CD4-positive, alpha-beta T cell treated with Interleukin-1 beta for 1 hour (primary cell): ENCODE measurements around the gene ZNF184.
"Not testable (repeated sequence)": the region's sequence is repeated elsewhere in the genome, so short reads cannot be mapped to it uniquely, and the experiment has no call there.

Source experiments
- DNase-seq, 2 donors: peaks; one replicate each; pipeline ENCODE4 v3.0.0-alpha.2; 2020 to 2022

The ZNF184 gene

GRCh38 chr6:27478706-27479318 lies 5.9 kb upstream of the ZNF184 start:
- peak; percentile 93 to 96 for DNase-seq

GRCh38 chr6:27478141-27478705 lies 5.3 kb upstream of the ZNF184 start:
- DNase-seq: no peak

- DNase-seq: no peak
Measured at GRCh38 chr6:27477318-27478013, 4.6 kb upstream of the ZNF184 start.

- no peak for DNase-seq
Measured at GRCh38 chr6:27476090-27476489, 3.2 kb upstream of the ZNF184 start.

GRCh38 chr6:27474672-27475071 lies 1.8 kb upstream of the ZNF184 start:
- no peak for DNase-seq

- DNase-seq: no peak
Measured at GRCh38 chr6:27474172-27474465, 1.2 kb upstream of the ZNF184 start.

GRCh38 chr6:27472182-27472616 lies 706 bp downstream of the ZNF184 start:
- DNase-seq: peak; percentile 83 to 87

- no peak for DNase-seq
Measured at GRCh38 chr6:27471365-27472115, 1.4 kb downstream of the ZNF184 start.

- no peak for DNase-seq
Measured at GRCh38 chr6:27470023-27470422, 2.9 kb downstream of the ZNF184 start.

- no peak for DNase-seq
Measured at GRCh38 chr6:27468334-27468733, 4.6 kb downstream of the ZNF184 start.

- DNase-seq: no peak
Measured at GRCh38 chr6:27452496-27452897, 20.4 kb downstream of the ZNF184 start.

- no peak for DNase-seq
Measured at GRCh38 chr6:27451660-27452390, 21.1 kb downstream of the ZNF184 start.

- no peak for DNase-seq
Measured at GRCh38 chr6:27448456-27448855, 24.4 kb downstream of the ZNF184 start.

- no peak for DNase-seq
Measured at GRCh38 chr6:27442932-27443331, 30.0 kb downstream of the ZNF184 start.

- DNase-seq: no peak
Measured at GRCh38 chr6:27441001-27441400, 31.9 kb downstream of the ZNF184 start.

GRCh38 chr6:27439371-27439770 lies 33.5 kb downstream of the ZNF184 start:
- no peak for DNase-seq

GRCh38 chr6:27433714-27434113 lies 39.2 kb downstream of the ZNF184 start:
- no peak for DNase-seq

GRCh38 chr6:27428966-27429365 lies 43.9 kb downstream of the ZNF184 start:
- no peak for DNase-seq

GRCh38 chr6:27428502-27428901 lies 44.4 kb downstream of the ZNF184 start:
- no peak for DNase-seq

- DNase-seq: no peak
Measured at GRCh38 chr6:27426045-27426620, 46.8 kb downstream of the ZNF184 start.

- not testable (repeated sequence) for DNase-seq
Measured at GRCh38 chr6:27424851-27425250, 48.1 kb downstream of the ZNF184 start.

GRCh38 chr6:27422651-27423332 lies 50.1 kb downstream of the ZNF184 start:
- no peak for DNase-seq
